IMR-90 (cell line): ENCODE measurements around the gene ZRANB3. TPM values are rescaled to one million over a fixed set of nuclear protein-coding genes. Genes with fewer than 3 reads are reported as not detected.

Experiments used
- ATAC-seq: fragments of 200-7000 bp; cut with Tn5 transposase; 2 replicates; pipeline ENCODE4 v1.9.1; 2020; ENCODE audit warnings: low read depth, mild to moderate bottlenecking, moderate library complexity
- BruUV-seq: library from RNA; stranded (reverse); fragments of 400-500 nt; replicated peaks from 2 replicates; lab custom pipeline; 2021; lab: Mats Ljungman, UMichigan
- CTCF ChIA-PET: fragments of 300-600 bp; formaldehyde crosslinking; extraction: SDS; loops from one replicate; lab custom pipeline; 2021; ENCODE audit warnings: antibody characterized with exemption; lab: Yijun Ruan, JAX
- POLR2A ChIA-PET: fragments of 300-600 bp; sonication (Branson Sonifier 250); formaldehyde crosslinking; loops from one replicate; lab custom pipeline; 2022; ENCODE audit warnings: antibody characterized with exemption; ENCODE audit not compliant: unreplicated experiment; lab: Charles Lee
- DNase-seq: peaks from one replicate; pipeline ENCODE4 v3.0.0; 2013
- H2AFZ ChIP-seq: replicated peaks from 2 replicates; pipeline ENCODE3; 2013; ENCODE audit warnings: low read length, mild to moderate bottlenecking; ENCODE audit not compliant: poor library complexity
- H2AK5ac ChIP-seq: 2 replicates; pipeline ENCODE4 v1.6.1; 2013; ENCODE audit warnings: low read depth, low read length, inconsistent platforms
- H2AK9ac ChIP-seq: replicated peaks from 2 replicates; pipeline ENCODE3; 2013; ENCODE audit warnings: mild to moderate bottlenecking, low read depth, low read length, moderate library complexity; ENCODE audit not compliant: poor library complexity
- H2BK120ac ChIP-seq: 2 replicates; pipeline ENCODE4 v1.6.1; 2013; ENCODE audit warnings: low read depth, low read length, inconsistent platforms
- H2BK15ac ChIP-seq: 3 replicates; pipeline ENCODE4 v1.6.1; 2013; ENCODE audit warnings: low read depth, low read length, inconsistent platforms
- H2BK20ac ChIP-seq: 2 replicates; pipeline ENCODE4 v1.6.1; 2013; ENCODE audit warnings: low read depth, mild to moderate bottlenecking, inconsistent platforms, low read length, moderate library complexity
- H2BK5ac ChIP-seq: 2 replicates; pipeline ENCODE4 v1.6.1; 2013; ENCODE audit warnings: mild to moderate bottlenecking, low read depth, low read length, inconsistent platforms; ENCODE audit not compliant: poor library complexity, severe bottlenecking
- H3K14ac ChIP-seq: replicated peaks from 2 replicates; pipeline ENCODE4 v1.6.1; 2013; ENCODE audit warnings: low read depth, low read length, inconsistent platforms
- H3K18ac ChIP-seq: 2 replicates; pipeline ENCODE4 v1.6.1; 2013; ENCODE audit warnings: low read depth, low read length, control low read depth
- H3K23ac ChIP-seq: 2 replicates; pipeline ENCODE4 v1.6.1; 2013; ENCODE audit warnings: low read depth, low read length, inconsistent platforms
- H3K27ac ChIP-seq: 2 replicates; pipeline ENCODE4 v1.5.1; 2013; ENCODE audit warnings: mild to moderate bottlenecking, control low read depth, low read length; ENCODE audit not compliant: insufficient read depth
- H3K27me3 ChIP-seq: 2 replicates; pipeline ENCODE4 v1.6.1; 2013; ENCODE audit warnings: low read length; ENCODE audit not compliant: control insufficient read depth, insufficient read depth
- H3K36me3 ChIP-seq: 2 replicates; pipeline ENCODE4 v1.6.1; 2013; ENCODE audit warnings: low read length, mixed read lengths; ENCODE audit not compliant: control insufficient read depth, insufficient read depth
- H3K4ac ChIP-seq: 2 replicates; pipeline ENCODE4 v1.6.1; 2013; ENCODE audit warnings: low read depth, low read length, inconsistent platforms
- H3K4me1 ChIP-seq: 2 replicates; pipeline ENCODE4 v1.6.1; 2013; ENCODE audit warnings: low read length, mixed read lengths; ENCODE audit not compliant: control insufficient read depth, insufficient read depth
- H3K4me2 ChIP-seq: 2 replicates; pipeline ENCODE4 v1.6.1; 2013; ENCODE audit warnings: low read depth, mild to moderate bottlenecking, control low read depth, low read length, moderate library complexity
- H3K4me3 ChIP-seq: 2 replicates; pipeline ENCODE4 v1.5.1; 2013; ENCODE audit warnings: low read depth, mild to moderate bottlenecking, control low read depth, low read length, moderate library complexity; ENCODE audit not compliant: insufficient read depth
- H3K56ac ChIP-seq: 2 replicates; pipeline ENCODE4 v1.6.1; 2013; ENCODE audit warnings: low read length, inconsistent platforms; ENCODE audit not compliant: insufficient read depth; ENCODE audit errors: extremely low read depth
- H3K79me1 ChIP-seq, 2 experiments: 2 replicates each; pipeline ENCODE4 v1.6.1; 2013; ENCODE audit warnings: low read length in 2 of 2, inconsistent platforms in 1 of 2, low read depth in 1 of 2
- H3K9ac ChIP-seq: 2 replicates; pipeline ENCODE4 v1.6.1; 2013; ENCODE audit warnings: low read depth, low read length, control low read depth
- H3K9me1 ChIP-seq: 2 replicates; pipeline ENCODE4 v1.6.1; 2013; ENCODE audit warnings: low read length, inconsistent platforms; ENCODE audit not compliant: insufficient read depth
- H3K9me3 ChIP-seq: 2 replicates; pipeline ENCODE4 v1.6.1; 2013; ENCODE audit warnings: low read length; ENCODE audit not compliant: control insufficient read depth, insufficient read depth
- H4K20me1 ChIP-seq: 2 replicates; pipeline ENCODE4 v1.6.1; 2013; ENCODE audit warnings: low read length, inconsistent platforms; ENCODE audit not compliant: insufficient read depth
- H4K5ac ChIP-seq: 2 replicates; pipeline ENCODE4 v1.6.1; 2013; ENCODE audit warnings: mild to moderate bottlenecking, low read depth, low read length, control low read depth
- H4K8ac ChIP-seq, 2 experiments: 2 replicates each; pipeline ENCODE4 v1.6.1; 2013; ENCODE audit warnings: low read depth in 2 of 2, low read length in 2 of 2, control low read depth in 1 of 2, inconsistent platforms in 1 of 2
- H4K91ac ChIP-seq: 2 replicates; pipeline ENCODE4 v1.6.1; 2013; ENCODE audit warnings: low read depth, low read length, inconsistent platforms; ENCODE audit not compliant: insufficient read depth
- CTCF ChIP-seq: conservative IDR thresholded peaks from 2 replicates; pipeline ENCODE4 v1.5.1; 2012; ENCODE audit warnings: mild to moderate bottlenecking, low read depth, low read length, improper control_type of control experiment
- RAD21 ChIP-seq: IDR thresholded peaks from 2 replicates; pipeline ENCODE4 v1.6.1; 2012; ENCODE audit warnings: low read length, improper control_type of control experiment
- WGBS, 2 experiments: methylation state at CpG; one replicate each; pipeline versions ENCODE4 v1.1.5 to v1.1.7; 2013; ENCODE audit warnings: missing lambda C conversion rate in 2 of 2; ENCODE audit not compliant: insufficient read length in 1 of 2; ENCODE audit errors: extremely low coverage in 2 of 2; 5-methylcytosine and 5-hydroxymethylcytosine counted together
- dilution Hi-C: fragments of 300-500 bp; cut with HindIII; formaldehyde crosslinking; loops from one replicate; pipeline ENCODE4 v1.14.3; 2018; ENCODE audit warnings: low sequenced_read_pairs; ENCODE audit not compliant: unreplicated experiment
- in situ Hi-C: fragments of 300-500 bp; cut with MboI; formaldehyde crosslinking; loops from 3 replicates; pipeline ENCODE4 v1.14.3; 2019; ENCODE audit warnings: low sequenced_read_pairs, inconsistent platforms, mixed read lengths
- intact Hi-C: fragments of 100-400 bp; cut with micrococcal nuclease; formaldehyde crosslinking; loops from 2 replicates; pipeline ENCODE4 v1.10.0; 2022
- polyA plus RNA-seq, 3 experiments: library from polyadenylated mRNA; depleted of rRNA; stranded (reverse); fragments of >200 nt; gene quantifications; 2 replicates each; pipeline ENCODE4 v1.2.3, GENCODE V29; 2012; ENCODE audit warnings: low replicate concordance in 1 of 3
- total RNA-seq: library from RNA; depleted of rRNA; stranded (reverse); fragments of >200 nt; gene quantifications from 2 replicates; pipeline ENCODE4 v1.2.3, GENCODE V29; 2012

Gene ZRANB3
- total and polyA plus RNA-seq, 2 of the 4 experiments (the other 2 are of a cell fraction), result 3.4 to 9.3 TPM

GRCh38 chr2:135335256-135335655, 195.8 kb downstream of the ZRANB3 start:
- no peaks in the 10 kb centered on the region for H4K20me1 ChIP-seq
- intact Hi-C loops (no loop called here), in situ Hi-C loops (no loop called here), dilution Hi-C loops (no loop called here)
- H3K27me3 ChIP-seq, result no peaks in the 10 kb centered on the region
- H2AK9ac ChIP-seq, result no peak overlapping the region
- no peak overlapping the region for H3K56ac ChIP-seq
- H2BK5ac ChIP-seq, result no peak overlapping the region
- no CpG with 5 or more reads among the region's 4 CpGs for WGBS, 2 experiments
- H3K4me2 ChIP-seq, result no peak overlapping the region
- H3K18ac ChIP-seq, result no peak overlapping the region
- no peak overlapping the region for H3K4ac ChIP-seq
- ChIA-PET CTCF (no interaction called here), POLR2A (no interaction called here)
- no peak overlapping the region for H3K14ac ChIP-seq
- no peak overlapping the region for H4K5ac ChIP-seq
- H3K36me3 ChIP-seq, result no peaks in the 10 kb centered on the region
- no peak overlapping the region for H3K27ac ChIP-seq
- H2AFZ ChIP-seq, result no peak overlapping the region
- no peak overlapping the region for H3K4me3 ChIP-seq
- ATAC-seq, result no peak
- no TSS peak for BruUV-seq
- no peak overlapping the region for H4K8ac ChIP-seq
- no peak overlapping the region for H3K23ac ChIP-seq
- H3K79me1 ChIP-seq, result no peaks in the 10 kb centered on the region
- DNase-seq, result no peak
- H3K4me1 ChIP-seq, result no peaks in the 10 kb centered on the region
- TF ChIP-seq CTCF (no peak), RAD21 (no peak)
- H2BK15ac ChIP-seq, result no peak overlapping the region
- no peaks in the 10 kb centered on the region for H3K9me3 ChIP-seq
- H3K9ac ChIP-seq, result no peak overlapping the region
- H3K9me1 ChIP-seq, result no peaks in the 10 kb centered on the region
- H2AK5ac ChIP-seq, result no peak overlapping the region
- H2BK20ac ChIP-seq, result no peak overlapping the region
- no peak overlapping the region for H4K91ac ChIP-seq
- H2BK120ac ChIP-seq, result no peak overlapping the region
